Spleen (tissue), 11 donors: ENCODE measurements around the gene ERCC4. TPM values are rescaled to one million over a fixed set of nuclear protein-coding genes. Genes with fewer than 3 reads are reported as not detected.

Experiments used
- DNase-seq: peaks from one replicate; pipeline ENCODE4 v3.0.0-alpha.2; 2020
- H3K27ac ChIP-seq, 8 donors: fragments of 200-600 bp; sonication (generic) in 7 of 8; 1 replicate in 4 of 8; 2 replicates in 4 of 8; pipeline versions ENCODE4 v1.5.0 to v1.8.0; 2016 to 2021; ENCODE audit warnings: inconsistent platforms in 4 of 8, mild to moderate bottlenecking in 4 of 8, moderate library complexity in 1 of 8
- H3K27me3 ChIP-seq, 7 donors: fragments of 200-600 bp; sonication (generic) in 6 of 7; replicated peaks in 1 of 7; 1 replicate in 4 of 7; 2 replicates in 3 of 7; pipeline versions ENCODE4 v1.5.0 to v1.8.0; 2016 to 2021; ENCODE audit warnings: inconsistent platforms in 3 of 7, mild to moderate bottlenecking in 1 of 7
- H3K36me3 ChIP-seq, 6 donors: fragments of 200-600 bp; sonication (generic) in 5 of 6; 1 replicate in 4 of 6; 2 replicates in 2 of 6; pipeline versions ENCODE4 v1.5.0 to v1.8.0; 2016 to 2021; ENCODE audit warnings: inconsistent platforms in 2 of 6
- H3K4me1 ChIP-seq, 6 donors: fragments of 200-600 bp; sonication (generic) in 5 of 6; 1 replicate in 3 of 6; 2 replicates in 3 of 6; pipeline versions ENCODE4 v1.5.0 to v1.8.0; 2016 to 2021; ENCODE audit warnings: inconsistent platforms in 3 of 6
- H3K4me3 ChIP-seq, 8 donors: fragments of 200-600 bp; sonication (generic) in 7 of 8; 1 replicate in 4 of 8; 2 replicates in 4 of 8; pipeline versions ENCODE4 v1.5.0 to v1.8.0; 2016 to 2021; ENCODE audit warnings: inconsistent platforms in 4 of 8, mild to moderate bottlenecking in 4 of 8, moderate library complexity in 2 of 8
- H3K9me3 ChIP-seq, 8 donors: fragments of 200-600 bp; sonication (generic) in 7 of 8; 1 replicate in 4 of 8; 2 replicates in 4 of 8; pipeline versions ENCODE4 v1.5.0 to v1.8.0; 2016 to 2021; ENCODE audit warnings: inconsistent platforms in 4 of 8
- POLR2A ChIP-seq, 3 donors: fragments of 450-650 bp; IDR thresholded peaks; one replicate each; pipeline ENCODE4 v1.5.1; 2017; ENCODE audit warnings: antibody characterized with exemption in 3 of 3, mild to moderate bottlenecking in 1 of 3
- POLR2AphosphoS5 ChIP-seq, 3 donors: sonication (generic); formaldehyde crosslinking; IDR thresholded peaks; one replicate each; pipeline ENCODE4 v1.5.1; 2017; ENCODE audit warnings: antibody characterized with exemption in 3 of 3
- WGBS, 5 donors: extraction: QIAGEN DNeasy Blood & Tissue Kit in 3 of 5; methylation state at CpG; one replicate each; pipeline versions ENCODE4 v1.1.5 to v1.1.7; 2013 to 2018; 5-methylcytosine and 5-hydroxymethylcytosine counted together
- intact Hi-C: fragments of 100-400 bp; cut with DNase I; formaldehyde crosslinking; loops from one replicate; pipeline ENCODE4 v1.15.0; 2023; ENCODE audit warnings: low total_unique reads
- polyA plus RNA-seq, 3 donors: library from polyadenylated mRNA; stranded (reverse); fragments of 200-250 nt; gene quantifications; one replicate each; pipeline ENCODE4 v1.2.1, GENCODE V29; 2013
- total RNA-seq, 7 donors: library from RNA; depleted of rRNA in 3 of 7; stranded (reverse); fragments of >200 nt in 3 of 7; fragmentation: NEBNext Ultra II Directional in 4 of 7; extraction: Animal tissue kit (Norgen Biotek cat#: 25700) in 4 of 7; gene quantifications; one replicate each; pipeline versions ENCODE4 v1.1.0 to v1.2.1, GENCODE V29; 2016 to 2021
- TF ChIP-seq, protein P1 (sequence below), 11 experiments: fragments of 200-600 bp in 7 of 11; fragments of 450-650 bp in 4 of 11; sonication (generic) in 4 of 11; IDR thresholded peaks in 8 of 11; conservative IDR thresholded peaks in 3 of 11; 1 replicate in 7 of 11; 2 replicates in 4 of 11; pipeline versions ENCODE4 v1.4.0 to v1.8.0; 2016 to 2021; ENCODE audit warnings: antibody characterized with exemption in 11 of 11, inconsistent platforms in 4 of 11, mild to moderate bottlenecking in 1 of 11
- donor health status: healthy with polysubstance abuse.
- donor health status: DM: no; HTN: no; CAD: no; lungs with moderate emphysema.
- donor health status: DM: no; HTN: no; CAD: no.
- donor health status: Bipolar disorder and iron deficiency.
- donor health status: healthy.
- donor health status: DM: no; HTN: no; CAD: no.
- donor health status: DM: yes; HTN: yes; CAD: no.

ERCC4 gene
- total and polyA plus RNA-seq, 10 donors: 1.1 to 15.2 (median 9.1) TPM

DNA sequence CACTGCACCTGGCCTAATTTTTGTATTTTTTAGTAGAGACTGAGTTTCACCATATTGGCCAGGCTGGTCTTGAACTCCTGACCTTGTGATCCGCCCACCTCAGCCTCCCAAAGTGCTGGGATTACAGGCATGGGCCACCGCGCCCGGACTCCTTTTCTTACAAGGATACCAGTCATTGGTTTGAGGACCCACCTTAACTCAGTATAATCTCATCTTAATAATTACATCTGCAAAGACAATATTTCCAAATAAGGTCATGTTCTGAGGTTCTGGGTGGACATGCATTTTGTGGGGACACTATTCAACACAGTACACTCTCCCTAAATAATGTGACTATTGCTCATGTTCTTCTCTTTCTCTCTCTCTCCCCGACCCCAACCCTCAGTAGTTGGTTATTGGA is 63.7 kb downstream of the ERCC4 start:
- Histone ChIP-seq H3K4me3 (no peak overlapping the region), H3K36me3 (no peaks in the 10 kb centered on the region), H3K9me3 (peaks cover 0 to 16% (median 13%) of the 10 kb centered on the region in 8 donors), H3K27ac (no peak overlapping the region), H3K27me3 (peaks cover 0 to 5% (median 0%) of the 10 kb centered on the region in 7 donors), H3K4me1 (no peaks in the 10 kb centered on the region)
- intact Hi-C loops: no loop called here
- 65 to 85% (median 78%) methylated on average over 5 of the region's 5 CpGs for WGBS, 5 donors
- no peak for DNase-seq
- no peak for TF ChIP-seq POLR2AphosphoS5 (IDR thresholded peaks at IDR 0.05)
- TF ChIP-seq, protein P1, sequence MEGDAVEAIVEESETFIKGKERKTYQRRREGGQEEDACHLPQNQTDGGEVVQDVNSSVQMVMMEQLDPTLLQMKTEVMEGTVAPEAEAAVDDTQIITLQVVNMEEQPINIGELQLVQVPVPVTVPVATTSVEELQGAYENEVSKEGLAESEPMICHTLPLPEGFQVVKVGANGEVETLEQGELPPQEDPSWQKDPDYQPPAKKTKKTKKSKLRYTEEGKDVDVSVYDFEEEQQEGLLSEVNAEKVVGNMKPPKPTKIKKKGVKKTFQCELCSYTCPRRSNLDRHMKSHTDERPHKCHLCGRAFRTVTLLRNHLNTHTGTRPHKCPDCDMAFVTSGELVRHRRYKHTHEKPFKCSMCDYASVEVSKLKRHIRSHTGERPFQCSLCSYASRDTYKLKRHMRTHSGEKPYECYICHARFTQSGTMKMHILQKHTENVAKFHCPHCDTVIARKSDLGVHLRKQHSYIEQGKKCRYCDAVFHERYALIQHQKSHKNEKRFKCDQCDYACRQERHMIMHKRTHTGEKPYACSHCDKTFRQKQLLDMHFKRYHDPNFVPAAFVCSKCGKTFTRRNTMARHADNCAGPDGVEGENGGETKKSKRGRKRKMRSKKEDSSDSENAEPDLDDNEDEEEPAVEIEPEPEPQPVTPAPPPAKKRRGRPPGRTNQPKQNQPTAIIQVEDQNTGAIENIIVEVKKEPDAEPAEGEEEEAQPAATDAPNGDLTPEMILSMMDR (IDR thresholded peaks at IDR 0.05 in 8 of 11, conservative IDR thresholded peaks at IDR 0.05 in 3 of 11): no peak
- no peak for TF ChIP-seq POLR2A (IDR thresholded peaks at IDR 0.05)

DNA sequence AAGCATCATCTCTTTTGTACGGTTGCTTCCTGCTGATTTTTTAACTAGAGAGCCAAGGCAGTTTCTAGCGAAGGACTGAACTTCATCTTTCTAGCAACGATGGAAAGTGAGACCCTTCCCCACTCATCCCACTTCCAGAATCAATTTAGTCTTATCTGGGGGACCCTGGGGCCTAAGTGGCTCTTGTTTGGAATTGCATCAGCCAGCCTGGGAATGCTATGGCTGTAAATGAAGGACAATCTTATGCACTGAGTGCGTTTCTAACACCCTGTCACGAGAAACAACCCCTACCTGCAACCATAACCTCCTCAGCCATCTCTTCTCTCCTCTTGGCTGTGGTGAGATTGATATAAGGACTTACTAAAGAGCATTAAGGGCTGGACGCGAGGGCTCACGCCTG is 64.8 kb downstream of the ERCC4 start:
- Histone ChIP-seq H3K9me3 (peaks cover 0 to 14% (median 10%) of the 10 kb centered on the region in 8 donors), H3K4me3 (no peak overlapping the region), H3K4me1 (no peaks in the 10 kb centered on the region), H3K27ac (no peak overlapping the region), H3K27me3 (peaks cover 0 to 5% (median 0%) of the 10 kb centered on the region in 7 donors), H3K36me3 (no peaks in the 10 kb centered on the region)
- intact Hi-C loops: no loop called here
- TF ChIP-seq POLR2AphosphoS5 (IDR thresholded peaks at IDR 0.05) (no peak), POLR2A (IDR thresholded peaks at IDR 0.05) (no peak)
- TF ChIP-seq, protein P1 (IDR thresholded peaks at IDR 0.05 in 8 of 11, conservative IDR thresholded peaks at IDR 0.05 in 3 of 11): no peak
- WGBS, 5 donors: 81 to 85% (median 83%) methylated on average over 8 of the region's 8 CpGs
- no peak for DNase-seq

DNA sequence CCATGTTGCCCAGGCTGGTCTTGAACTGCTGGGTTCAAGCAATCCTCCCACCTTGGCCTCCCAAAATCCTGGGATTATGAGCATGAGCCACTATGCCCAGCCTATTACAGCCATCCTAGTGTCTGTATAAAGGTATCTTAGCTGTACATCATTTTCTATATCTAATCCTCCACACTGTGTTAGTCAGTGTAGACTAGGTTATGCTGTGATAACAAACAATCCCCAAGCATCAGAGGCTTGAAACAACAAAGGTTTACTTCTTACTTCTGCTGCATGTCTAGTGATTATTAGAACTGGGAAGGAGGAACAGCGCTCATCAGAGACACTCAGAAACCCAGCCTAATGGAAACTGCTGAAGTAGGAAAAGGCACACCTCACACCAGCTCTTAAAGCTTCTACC is 68.1 kb downstream of the ERCC4 start:
- peaks cover 0 to 5% (median 0%) of the 10 kb centered on the region in 7 donors for H3K27me3 ChIP-seq
- no peak overlapping the region for H3K4me3 ChIP-seq
- DNase-seq: no peak
- H3K36me3 ChIP-seq: no peaks in the 10 kb centered on the region
- no peaks in the 10 kb centered on the region for H3K4me1 ChIP-seq
- no peaks in the 10 kb centered on the region for H3K9me3 ChIP-seq
- TF ChIP-seq POLR2AphosphoS5 (IDR thresholded peaks at IDR 0.05) (no peak), POLR2A (IDR thresholded peaks at IDR 0.05) (no peak)
- TF ChIP-seq, protein P1 (IDR thresholded peaks at IDR 0.05 in 8 of 11, conservative IDR thresholded peaks at IDR 0.05 in 3 of 11): no peak
- intact Hi-C loops: no loop called here
- no peak overlapping the region for H3K27ac ChIP-seq
- WGBS, 5 donors: 79 to 97% (median 88%) methylated on average over 1 of the region's 1 CpG

DNA sequence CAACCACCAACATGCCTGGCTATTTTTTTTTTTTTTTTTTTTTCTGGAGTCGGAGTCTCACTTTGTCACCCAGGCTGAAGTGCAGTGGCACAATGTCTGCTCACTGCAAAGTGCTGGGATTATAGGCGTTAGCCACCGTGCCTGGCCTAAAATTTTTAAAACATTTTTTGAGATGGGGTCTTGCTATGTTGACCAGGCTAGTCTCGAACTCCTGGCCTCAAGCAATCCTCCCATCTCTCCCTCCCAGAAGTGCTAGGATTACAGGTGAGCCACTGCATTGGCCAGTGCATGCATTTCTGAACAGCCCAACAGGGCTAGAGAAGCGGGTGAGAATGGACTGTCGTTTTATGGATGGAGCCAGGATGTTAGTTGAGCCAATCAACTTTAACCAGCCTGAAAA is 72.4 kb downstream of the ERCC4 start:
- H3K4me3 ChIP-seq: no peak overlapping the region
- peaks cover 0 to 1% (median 0%) of the 10 kb centered on the region in 6 donors for H3K4me1 ChIP-seq
- no peaks in the 10 kb centered on the region for H3K9me3 ChIP-seq
- intact Hi-C loops: no loop called here
- H3K27ac ChIP-seq: no peak overlapping the region
- H3K27me3 ChIP-seq: no peaks in the 10 kb centered on the region
- H3K36me3 ChIP-seq: no peaks in the 10 kb centered on the region
- DNase-seq: no peak
- TF ChIP-seq POLR2A (IDR thresholded peaks at IDR 0.05): no peak
- TF ChIP-seq POLR2AphosphoS5 (IDR thresholded peaks at IDR 0.05): no peak
- TF ChIP-seq, protein P1 (IDR thresholded peaks at IDR 0.05 in 8 of 11, conservative IDR thresholded peaks at IDR 0.05 in 3 of 11): no peak
- WGBS, 5 donors: 85 to 95% (median 90%) methylated on average over 6 of the region's 6 CpGs
